GM21447 (cell line): ENCODE measurements around the gene MTNR1A.

Experiments used
- ATAC-seq: cut with Tn5 transposase; IDR thresholded peaks from one replicate; pipeline ENCODE4 v1.9.1; 2021; ENCODE audit not compliant: unreplicated experiment

Gene MTNR1A

DNA sequence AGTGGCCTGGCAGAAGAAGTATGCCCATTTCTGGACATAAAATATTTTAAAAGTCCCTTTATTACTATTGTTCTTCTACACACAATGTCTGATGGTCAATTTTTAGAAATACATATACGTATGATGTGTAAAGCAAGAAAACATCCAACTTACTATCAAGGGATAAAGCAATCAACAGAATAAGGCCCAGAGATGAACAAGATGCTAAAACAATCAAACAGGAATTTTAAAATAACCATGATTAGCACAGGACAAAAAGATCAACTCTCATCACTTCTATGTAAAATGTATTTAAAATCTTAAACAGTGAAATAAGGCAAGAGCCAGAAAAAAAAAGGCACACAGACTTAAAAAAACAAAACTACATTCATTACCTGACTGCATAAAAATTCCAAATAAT lies 60.9 kb downstream of the MTNR1A start:
- no peak for ATAC-seq

GRCh38 chr4:186487726-186488125 lies 67.6 kb downstream of the MTNR1A start:
- ATAC-seq = no peak

DNA sequence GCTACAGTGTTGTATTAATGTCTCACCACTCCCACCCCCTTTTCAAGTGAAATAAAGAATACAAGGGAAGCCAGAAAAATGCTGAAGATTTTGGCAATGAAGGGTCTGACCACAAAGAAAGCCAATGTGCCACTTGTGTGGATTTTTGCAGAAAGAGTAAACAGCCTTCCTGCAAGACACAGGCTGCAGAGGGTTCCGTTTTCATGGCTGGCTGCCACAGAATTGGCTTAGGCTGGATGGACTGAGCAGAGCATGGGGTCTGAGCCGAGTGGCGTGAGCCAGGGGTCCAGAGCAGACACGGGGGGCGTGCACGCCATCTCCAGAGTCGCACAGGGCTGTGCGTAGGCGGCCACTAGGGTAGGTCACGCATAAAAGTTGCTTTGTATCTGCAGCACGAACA lies 69.2 kb downstream of the MTNR1A start:
- no peak for ATAC-seq

DNA sequence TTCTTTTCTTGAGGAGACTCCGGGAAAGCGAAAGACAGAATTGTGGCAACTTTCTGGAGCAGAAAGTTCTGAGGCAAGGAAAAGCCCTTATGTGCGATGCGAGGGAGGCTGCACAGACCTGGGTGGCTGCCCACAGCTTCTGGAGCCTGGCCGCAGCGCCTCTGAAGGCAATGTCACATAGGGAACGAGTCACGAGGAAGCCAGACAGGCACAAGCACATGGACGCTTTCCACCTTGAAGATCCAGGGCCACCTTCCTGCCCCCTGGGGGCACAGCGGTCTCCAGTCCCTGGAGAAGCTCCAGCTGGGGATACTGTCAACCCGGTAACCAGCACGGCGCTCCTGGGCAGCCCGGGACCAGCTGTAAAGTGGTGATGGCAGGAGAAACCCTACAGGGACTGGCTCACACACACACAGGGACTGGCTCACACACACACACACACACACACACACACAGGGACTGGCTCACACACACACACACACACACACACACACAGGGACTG lies 69.8 kb downstream of the MTNR1A start:
- no peak for ATAC-seq

DNA sequence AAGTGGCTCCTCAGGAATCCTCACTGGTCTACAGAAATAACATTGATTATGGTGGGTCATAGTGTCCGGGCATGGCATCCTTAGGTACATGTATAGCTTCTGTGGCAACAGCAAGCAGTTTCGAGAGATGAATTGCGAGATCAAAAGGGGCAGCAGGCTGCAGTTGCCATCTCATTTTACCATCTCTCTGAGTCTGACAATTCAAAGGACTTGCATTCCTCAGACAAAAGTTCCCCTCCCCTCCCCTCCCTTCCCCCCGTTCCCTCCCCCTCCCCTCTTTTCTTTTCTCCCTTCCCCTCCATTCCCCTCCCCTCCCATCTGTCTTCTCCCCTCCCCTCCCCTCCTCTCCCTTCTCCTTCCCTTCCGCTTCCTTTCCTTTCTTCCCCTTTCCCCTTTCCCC lies 70.2 kb downstream of the MTNR1A start:
- ATAC-seq = no peak

- ATAC-seq = no peak
These were observed 71.7 kb downstream of the MTNR1A start for GRCh38 chr4:186483656-186484055.
